Adrenal gland (tissue), 5 donors: ENCODE measurements around the gene VPS18.

ENCODE experiments used
- POLR2A ChIP-seq, 2 donors: fragments of 450-650 bp; IDR thresholded peaks; one replicate each; pipeline ENCODE4 v1.6.1; 2017; ENCODE audit warnings: antibody characterized with exemption in 2 of 2, mild to moderate bottlenecking in 2 of 2, moderate library complexity in 1 of 2
- TF ChIP-seq, protein P1 (sequence below), 6 experiments: fragments of 450-650 bp in 4 of 6; fragments of 200-600 bp in 2 of 6; sonication (generic) in 1 of 6; IDR thresholded peaks; 1 replicate in 5 of 6; 2 replicates in 1 of 6; pipeline versions ENCODE4 v1.5.1 to v1.8.0; 2016 to 2021; ENCODE audit warnings: antibody characterized with exemption in 6 of 6, mild to moderate bottlenecking in 2 of 6, moderate library complexity in 1 of 6
- donor health status: DM: no; HTN: no; CAD: no.

DNA sequence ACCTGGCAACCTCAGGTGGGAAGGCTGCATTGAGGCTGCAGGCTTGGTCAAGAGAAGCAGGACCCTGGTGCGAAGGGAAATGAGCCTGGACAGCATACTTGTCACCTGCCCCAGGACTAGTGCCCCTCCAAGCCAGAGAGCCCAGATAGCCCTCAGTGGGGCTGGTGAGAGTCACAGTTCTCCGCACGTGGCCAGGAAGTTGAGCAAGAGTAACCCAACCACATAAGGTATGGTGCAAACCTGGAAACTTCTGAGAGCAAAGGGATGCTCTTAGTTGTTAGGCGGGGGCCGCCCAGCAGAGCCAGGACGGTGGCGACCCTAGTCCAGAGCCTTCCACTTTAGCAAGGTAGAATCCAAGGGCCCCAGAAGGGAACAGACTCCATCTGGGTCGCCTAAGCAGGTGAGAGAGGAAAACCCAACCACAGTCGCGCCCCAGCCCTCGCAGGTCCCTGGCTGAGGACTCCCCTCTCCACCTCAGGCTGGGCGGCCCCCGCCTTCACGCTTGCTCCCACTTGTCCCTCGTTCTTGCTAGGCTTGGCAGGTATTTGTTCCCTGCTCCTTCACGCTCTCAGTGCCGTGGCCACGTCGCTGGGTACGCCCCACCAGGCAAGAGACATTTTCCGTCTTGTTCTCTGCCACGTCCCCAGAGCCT is 1.1 kb upstream of the VPS18 start:
- TF ChIP-seq, protein P1, sequence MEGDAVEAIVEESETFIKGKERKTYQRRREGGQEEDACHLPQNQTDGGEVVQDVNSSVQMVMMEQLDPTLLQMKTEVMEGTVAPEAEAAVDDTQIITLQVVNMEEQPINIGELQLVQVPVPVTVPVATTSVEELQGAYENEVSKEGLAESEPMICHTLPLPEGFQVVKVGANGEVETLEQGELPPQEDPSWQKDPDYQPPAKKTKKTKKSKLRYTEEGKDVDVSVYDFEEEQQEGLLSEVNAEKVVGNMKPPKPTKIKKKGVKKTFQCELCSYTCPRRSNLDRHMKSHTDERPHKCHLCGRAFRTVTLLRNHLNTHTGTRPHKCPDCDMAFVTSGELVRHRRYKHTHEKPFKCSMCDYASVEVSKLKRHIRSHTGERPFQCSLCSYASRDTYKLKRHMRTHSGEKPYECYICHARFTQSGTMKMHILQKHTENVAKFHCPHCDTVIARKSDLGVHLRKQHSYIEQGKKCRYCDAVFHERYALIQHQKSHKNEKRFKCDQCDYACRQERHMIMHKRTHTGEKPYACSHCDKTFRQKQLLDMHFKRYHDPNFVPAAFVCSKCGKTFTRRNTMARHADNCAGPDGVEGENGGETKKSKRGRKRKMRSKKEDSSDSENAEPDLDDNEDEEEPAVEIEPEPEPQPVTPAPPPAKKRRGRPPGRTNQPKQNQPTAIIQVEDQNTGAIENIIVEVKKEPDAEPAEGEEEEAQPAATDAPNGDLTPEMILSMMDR (IDR thresholded peaks at IDR 0.05) = no peak
- no peak for TF ChIP-seq POLR2A (IDR thresholded peaks at IDR 0.05)
